HG02763 (cell line): ENCODE measurements around the gene SCN5A.

Experiments
- ATAC-seq: cut with Tn5 transposase; IDR thresholded peaks from one replicate; pipeline ENCODE4 v1.9.1; 2021; ENCODE audit warnings: mild to moderate bottlenecking, moderate library complexity; ENCODE audit not compliant: unreplicated experiment

The SCN5A gene

DNA sequence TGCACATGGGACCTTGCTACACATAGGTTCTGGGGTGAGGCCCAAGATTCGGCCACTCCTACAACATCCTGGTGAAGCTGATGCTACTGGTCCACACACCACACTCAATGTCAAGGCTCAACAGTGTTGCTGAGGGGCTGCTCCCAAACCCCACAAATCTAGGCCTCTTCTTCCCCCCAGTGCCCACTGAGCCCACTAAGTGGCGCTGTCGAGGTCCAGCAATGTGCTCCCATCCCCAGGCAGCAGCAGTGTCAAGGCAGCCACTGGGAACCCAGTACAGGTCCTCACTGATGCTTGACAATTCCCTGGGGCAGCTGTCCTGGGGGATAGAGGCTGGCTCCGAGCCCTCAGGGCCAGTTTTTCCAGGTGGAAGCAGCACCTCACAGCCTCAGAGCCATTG lies 21.5 kb downstream of the SCN5A start:
- ATAC-seq: no peak

- no peak for ATAC-seq
Measured at GRCh38 chr3:38626171-38626570, 23.3 kb downstream of the SCN5A start.

DNA sequence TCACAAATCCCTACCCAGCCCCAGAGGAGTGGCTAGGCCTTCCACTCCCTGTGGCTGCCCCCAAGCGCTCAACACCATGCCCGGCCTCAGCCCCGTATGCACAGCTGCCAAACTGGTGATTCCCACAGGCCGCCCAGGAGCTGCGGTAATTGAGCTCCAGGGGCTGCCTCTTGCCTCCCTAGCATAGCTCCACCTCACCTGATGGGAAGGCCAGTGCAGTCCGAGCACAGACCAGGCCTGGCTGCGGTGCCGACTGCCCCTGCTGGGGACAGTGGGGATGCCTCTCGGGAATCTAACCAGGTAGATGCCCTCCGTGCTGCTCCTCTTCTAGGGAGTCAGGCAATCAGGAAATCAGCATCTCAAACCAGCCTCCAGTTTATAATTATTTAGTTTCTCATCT lies 25.9 kb downstream of the SCN5A start:
- no peak for ATAC-seq

DNA sequence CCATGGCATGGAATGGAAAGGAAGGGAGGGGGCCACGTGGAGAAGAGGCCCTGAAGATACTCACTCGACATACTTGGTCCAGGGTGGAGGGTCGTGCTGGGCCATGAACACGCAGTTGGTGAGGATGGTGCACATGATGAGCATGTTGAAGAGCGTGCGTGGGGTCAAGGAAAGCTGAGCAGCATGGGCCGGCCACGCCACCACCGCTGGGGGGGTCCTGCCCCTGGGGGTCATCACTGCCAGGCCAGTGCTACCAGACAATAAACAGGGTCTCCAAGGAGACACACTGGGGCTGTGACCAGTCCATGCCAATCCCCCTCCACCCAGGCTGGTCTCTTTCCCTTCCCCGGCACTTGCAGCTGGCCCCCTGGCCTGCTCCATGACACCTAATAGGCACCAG lies 27.2 kb downstream of the SCN5A start:
- no peak for ATAC-seq

DNA sequence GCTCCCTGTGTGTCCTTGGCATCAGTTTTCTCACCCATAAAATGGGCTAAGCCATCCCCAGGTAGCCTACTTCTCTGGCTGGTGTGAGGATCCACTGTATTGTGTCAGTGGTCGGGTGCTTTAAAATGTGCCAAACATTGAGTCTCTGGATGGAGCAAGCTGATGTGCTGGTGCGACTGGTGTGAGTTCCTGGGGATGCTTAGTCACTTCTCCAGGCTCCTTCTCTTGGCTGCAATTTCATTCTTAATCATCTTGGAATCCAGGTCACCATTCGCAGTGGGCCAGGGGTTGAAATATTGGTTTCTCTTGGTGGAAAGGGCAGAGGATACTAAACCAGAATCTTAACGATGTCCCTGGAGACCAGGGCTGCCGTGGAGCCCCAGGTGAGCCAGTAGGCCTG lies 29.3 kb downstream of the SCN5A start:
- ATAC-seq: no peak

DNA sequence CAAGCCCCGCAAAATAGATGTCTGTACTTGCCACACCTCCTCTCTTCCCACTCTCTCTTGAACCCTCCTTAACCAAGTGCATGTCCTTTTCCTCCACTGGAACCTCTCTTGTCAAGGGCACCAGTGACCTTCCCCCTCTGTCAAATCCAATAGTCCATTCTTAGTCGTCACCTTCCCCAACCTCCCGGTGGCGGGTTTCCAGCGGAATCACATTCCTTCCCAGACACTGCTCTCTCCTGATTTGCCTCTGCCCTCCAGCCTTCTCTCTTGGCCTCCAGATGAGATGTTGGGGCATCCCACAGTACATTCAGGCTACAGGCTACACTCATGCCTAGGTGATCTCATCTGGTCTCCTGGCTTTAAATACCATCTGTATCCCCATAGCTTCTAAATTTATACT lies 31.1 kb downstream of the SCN5A start:
- no peak for ATAC-seq

GRCh38 chr3:38617586-38617985 lies 31.9 kb downstream of the SCN5A start:
- ATAC-seq: no peak

- ATAC-seq: no peak
Measured at GRCh38 chr3:38617137-38617536, 32.4 kb downstream of the SCN5A start.

GRCh38 chr3:38616658-38617057 lies 32.8 kb downstream of the SCN5A start:
- ATAC-seq: no peak

- no peak for ATAC-seq
Measured at GRCh38 chr3:38616111-38616510, 33.4 kb downstream of the SCN5A start.

- no peak for ATAC-seq
Measured at GRCh38 chr3:38614651-38615352, 34.7 kb downstream of the SCN5A start.

DNA sequence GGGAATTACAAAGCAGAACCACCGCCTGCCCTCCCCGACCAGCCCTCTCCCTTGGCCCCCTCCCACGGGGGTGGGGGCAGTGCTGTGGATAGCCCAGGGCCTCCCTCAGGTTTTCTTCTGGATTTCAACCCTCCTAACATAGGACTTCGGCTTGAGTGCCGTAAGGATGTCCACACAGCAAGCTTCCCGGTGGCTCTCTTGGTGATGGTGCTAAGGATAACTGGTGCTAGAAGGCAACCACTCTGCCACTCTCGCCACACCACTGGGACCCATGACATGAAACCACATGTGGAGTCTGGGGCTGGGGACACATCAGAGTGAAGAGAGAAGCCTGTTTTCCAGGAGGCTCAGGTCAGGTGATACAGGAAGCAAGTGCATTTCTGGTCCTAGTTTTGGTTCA lies 35.4 kb downstream of the SCN5A start:
- no peak for ATAC-seq

GRCh38 chr3:38613426-38613825 lies 36.1 kb downstream of the SCN5A start:
- ATAC-seq: no peak

DNA sequence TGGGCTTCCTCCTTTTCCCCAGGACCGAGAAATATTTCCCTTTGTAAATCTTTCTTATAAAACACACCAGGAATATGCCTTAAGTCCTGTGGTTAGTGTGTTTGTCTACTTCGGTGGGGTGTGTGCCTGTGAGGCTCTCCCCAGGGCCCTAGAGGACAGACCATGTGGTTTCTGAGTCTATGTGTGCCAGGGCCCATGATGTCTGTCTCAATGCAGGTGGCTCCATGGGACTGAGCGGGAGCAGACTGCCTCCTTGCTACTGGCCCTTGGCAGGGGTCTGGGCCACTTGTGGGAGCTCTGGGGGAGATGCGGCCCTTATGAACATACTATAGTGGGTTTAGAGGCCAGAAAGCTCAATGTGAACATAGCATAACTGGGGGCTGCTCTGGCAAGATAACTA lies 37.6 kb downstream of the SCN5A start:
- ATAC-seq: no peak

DNA sequence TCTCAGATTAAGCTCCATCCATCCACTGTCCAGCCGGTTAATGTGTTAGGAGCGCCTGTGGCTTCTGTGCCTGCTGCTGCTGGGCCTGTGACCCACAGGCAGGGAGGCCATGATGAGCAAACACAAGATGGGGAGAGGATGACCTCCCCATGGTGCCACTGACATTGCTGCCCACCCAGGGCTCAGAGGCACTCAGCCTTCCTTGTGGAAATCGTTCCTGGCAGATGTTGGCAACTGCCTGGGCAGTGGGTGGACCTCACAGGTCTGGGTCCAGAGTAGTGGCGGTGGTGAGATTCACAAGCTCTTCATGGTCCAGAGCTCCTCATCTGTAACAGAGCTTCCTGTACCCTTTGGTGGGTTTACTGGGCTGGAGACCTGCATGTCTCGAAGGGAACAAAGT lies 38.6 kb downstream of the SCN5A start:
- no peak for ATAC-seq

DNA sequence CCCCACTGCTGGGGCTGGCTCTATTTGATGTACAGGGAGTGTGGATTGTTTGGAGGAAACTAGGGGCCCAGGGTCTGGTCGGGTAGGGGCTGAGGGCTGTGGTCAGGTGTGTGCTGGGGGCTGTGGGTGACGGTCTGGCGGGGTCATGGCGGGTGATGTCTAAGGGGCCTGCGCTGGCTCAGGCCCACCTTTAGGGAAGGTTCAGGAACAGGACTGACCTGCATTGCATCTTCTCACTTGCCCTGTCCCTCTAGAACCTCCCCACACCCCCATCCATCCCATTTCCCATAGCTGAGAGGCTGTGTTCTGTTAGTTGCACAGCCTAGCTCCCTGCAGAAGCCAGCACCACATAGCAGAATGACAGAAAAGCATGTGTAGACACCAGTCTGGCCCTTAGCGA lies 39.1 kb downstream of the SCN5A start:
- ATAC-seq: no peak

DNA sequence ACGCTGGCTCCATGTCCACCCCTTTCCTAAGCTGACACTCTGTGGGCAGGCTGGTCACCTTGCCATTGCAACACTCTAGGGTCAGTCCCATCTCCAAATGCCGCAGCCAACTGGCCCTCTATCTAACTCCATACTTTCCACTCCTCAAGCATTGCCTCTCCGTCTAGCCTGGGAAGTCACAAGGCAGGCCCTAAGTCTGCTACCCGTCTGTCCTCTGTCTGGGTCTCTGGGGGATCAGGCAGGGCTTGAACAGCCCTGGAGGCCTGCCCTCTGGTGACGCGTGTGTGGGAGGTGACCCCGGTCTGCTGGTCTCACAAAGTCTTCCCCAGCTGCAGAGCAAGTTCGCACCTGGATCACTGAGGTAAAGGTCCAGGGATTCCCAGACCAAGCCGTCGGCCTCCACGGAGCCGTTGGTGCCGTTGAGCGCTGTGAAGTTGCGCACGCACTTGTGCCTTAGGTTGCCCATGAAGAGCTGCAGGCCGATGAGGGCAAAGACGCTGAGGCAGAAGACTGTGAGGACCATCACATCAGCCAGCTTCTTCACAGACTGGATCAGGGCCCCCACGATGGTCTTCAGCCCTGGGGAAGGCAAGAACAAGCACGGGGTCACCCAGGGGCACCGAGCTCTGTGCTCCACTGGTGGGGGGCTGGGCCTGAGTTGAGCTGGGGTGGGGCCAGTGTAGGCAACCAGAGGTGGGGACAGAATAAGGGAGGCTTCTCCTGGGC lies 39.9 kb downstream of the SCN5A start:
- ATAC-seq: no peak

DNA sequence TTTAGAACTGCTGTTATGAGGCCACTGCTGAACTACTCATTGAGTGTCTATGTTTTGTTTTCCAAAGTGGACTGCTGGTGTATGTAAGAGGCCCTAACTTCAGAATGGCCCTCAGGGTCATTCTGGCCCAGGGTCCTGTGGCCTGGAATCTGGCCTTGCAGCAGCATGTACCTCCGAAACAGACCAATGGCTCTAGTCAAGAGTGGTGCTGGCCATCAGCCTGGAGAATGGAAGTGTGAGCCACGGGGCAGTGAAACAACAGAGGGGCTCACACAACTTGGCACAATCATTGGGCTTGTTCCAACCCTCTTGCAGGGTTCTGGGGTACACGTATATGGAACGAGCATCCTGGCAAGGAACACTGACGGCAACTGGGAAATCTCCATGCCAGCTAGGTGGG lies 40.5 kb downstream of the SCN5A start:
- ATAC-seq: no peak

- ATAC-seq: no peak
Measured at GRCh38 chr3:38608086-38608775, 41.3 kb downstream of the SCN5A start.

- ATAC-seq: no peak
Measured at GRCh38 chr3:38606561-38606960, 42.9 kb downstream of the SCN5A start.

- ATAC-seq: no peak
Measured at GRCh38 chr3:38605981-38606380, 43.5 kb downstream of the SCN5A start.

- no peak for ATAC-seq
Measured at GRCh38 chr3:38604246-38604645, 45.2 kb downstream of the SCN5A start.
